Measurements from ENCODE around the gene RNF212B. TPM values are rescaled to one million over a fixed set of nuclear protein-coding genes. Genes with fewer than 3 reads are reported as not detected.
"Not testable (repeated sequence)": the region's sequence is repeated elsewhere in the genome, so short reads cannot be mapped to it uniquely, and the experiment has no call there.

Gene RNF212B
- not detected in 2 replicates for total RNA-seq (ENCODE audit: low replicate concordance)

- DNase-seq (ENCODE audit: low read depth): peak; percentile 77
- no peak for TF ChIP-seq CTCF (IDR thresholded peaks at IDR 0.05; ENCODE audit: insufficient read depth, low read length)
- H3K4me3 ChIP-seq (ENCODE audit: low read depth, low read length): peak within 1 kb of the TSS; percentile 32
Observed at GRCh38 chr14:23237772-23238594, at the start of gene RNF212B. RNF212B (plus strand) TSS chr14:23237936; CDS start chr14:23240346, 2,410 bp downstream.

DNA sequence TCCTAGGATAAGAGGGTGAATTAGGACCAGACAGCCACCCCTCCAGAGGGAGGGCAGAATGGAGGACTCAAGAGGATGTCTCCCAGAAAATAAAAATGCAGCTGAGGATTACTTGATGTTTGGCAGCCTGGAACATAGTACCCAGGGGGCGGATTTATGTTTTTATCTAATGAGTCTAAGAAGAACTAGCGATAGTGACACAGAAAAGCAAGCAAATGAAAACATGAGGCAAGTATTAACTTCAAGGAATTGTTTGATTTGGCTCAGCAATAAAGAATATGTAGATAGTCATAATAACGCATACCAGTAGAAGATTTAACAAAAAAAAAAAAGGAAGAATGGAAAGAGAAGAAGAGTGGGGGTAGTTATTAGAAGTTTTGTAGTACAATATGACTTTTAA lies 44.3 kb upstream of the RNF212B start:
- DNase-seq (ENCODE audit: low read depth): peak; percentile 22
- TF ChIP-seq CTCF (IDR thresholded peaks at IDR 0.05; ENCODE audit: insufficient read depth, low read length): no peak
- H3K4me3 ChIP-seq (ENCODE audit: low read depth, low read length): no peak overlapping the region

GRCh38 chr14:23195552-23196101 lies 42.1 kb upstream of the RNF212B start:
- DNase-seq (ENCODE audit: low read depth): no peak
- no peak overlapping the region for H3K4me3 ChIP-seq (ENCODE audit: low read depth, low read length)
- TF ChIP-seq CTCF (IDR thresholded peaks at IDR 0.05; ENCODE audit: insufficient read depth, low read length): no peak

DNA sequence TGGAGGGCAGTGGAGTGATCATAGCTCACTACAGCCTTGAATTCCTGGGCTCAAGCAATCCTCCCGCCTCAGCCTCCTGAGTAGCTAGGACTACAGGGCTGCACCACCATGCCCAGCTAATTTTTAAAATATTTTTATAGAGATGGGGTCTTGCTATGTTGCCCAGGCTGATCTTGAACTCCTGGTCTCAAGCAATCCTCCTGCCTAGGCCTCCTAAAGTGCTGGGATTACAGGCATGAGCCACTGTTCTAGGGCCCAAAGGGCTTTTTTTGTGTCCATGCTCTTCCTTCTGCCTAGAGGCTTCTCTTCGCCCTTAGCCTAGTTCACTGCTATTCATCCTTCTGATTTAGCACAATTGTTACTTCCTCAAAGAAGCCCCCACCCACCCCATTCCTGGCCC lies 41.2 kb upstream of the RNF212B start:
- not testable (repeated sequence) for DNase-seq (ENCODE audit: low read depth); H3K4me3 ChIP-seq (ENCODE audit: low read depth, low read length)

DNA sequence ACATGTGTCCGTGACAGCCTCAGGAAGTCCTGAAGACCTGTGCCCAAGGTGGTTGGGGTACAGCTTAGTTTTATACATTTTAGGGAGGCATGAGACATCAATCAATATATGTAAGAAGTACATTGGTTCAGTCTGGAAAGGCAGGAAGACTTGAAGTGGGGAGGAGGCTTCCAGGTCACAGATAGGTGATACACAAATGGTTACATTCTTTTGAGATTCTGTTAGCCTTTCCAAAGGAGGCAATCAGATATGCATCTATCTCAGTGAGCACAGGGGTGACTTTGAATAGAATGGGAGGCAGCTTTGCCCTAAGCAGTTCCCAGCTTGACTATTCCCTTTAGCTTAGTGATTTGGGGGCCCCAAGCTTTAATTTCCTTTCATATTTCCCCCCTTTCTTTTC lies 38.6 kb upstream of the RNF212B start:
- not testable (repeated sequence) for H3K4me3 ChIP-seq (ENCODE audit: low read depth, low read length); DNase-seq (ENCODE audit: low read depth)

DNA sequence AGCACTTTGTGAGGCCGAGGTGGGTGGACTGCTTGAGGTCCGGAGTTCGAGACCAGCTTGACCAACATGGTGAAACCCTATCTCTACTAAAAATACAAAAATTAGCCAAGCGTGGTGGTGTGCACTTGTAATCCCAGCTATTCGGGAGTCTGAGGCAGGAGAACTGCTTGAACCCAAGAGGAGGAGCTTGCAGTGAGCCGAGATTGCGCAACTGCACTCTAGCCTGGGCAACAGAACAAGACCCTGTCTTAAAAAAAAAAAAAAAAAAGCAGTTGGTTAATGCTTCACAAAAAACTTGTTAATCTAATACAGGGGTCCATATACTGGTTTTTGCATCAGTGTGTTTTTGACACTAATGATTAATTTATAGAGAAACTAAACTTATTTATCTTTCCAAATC lies 35.7 kb upstream of the RNF212B start:
- no peak for DNase-seq (ENCODE audit: low read depth)
- no peak overlapping the region for H3K4me3 ChIP-seq (ENCODE audit: low read depth, low read length)
- no peak for TF ChIP-seq CTCF (IDR thresholded peaks at IDR 0.05; ENCODE audit: insufficient read depth, low read length)

- TF ChIP-seq CTCF (IDR thresholded peaks at IDR 0.05; ENCODE audit: insufficient read depth, low read length): no peak
- no peak for DNase-seq (ENCODE audit: low read depth)
- H3K4me3 ChIP-seq (ENCODE audit: low read depth, low read length): no peak overlapping the region
Observed at GRCh38 chr14:23206422-23207145, 31.2 kb upstream of the RNF212B start.

All from fibroblast of the aortic adventitia (primary cell).